GM18499 (cell line): ENCODE data around the gene CPED1.
"Not testable (repeated sequence)": the region's sequence is repeated elsewhere in the genome, so short reads cannot be mapped to it uniquely, and the experiment has no call there.

Experiments used
- ATAC-seq: cut with Tn5 transposase; IDR thresholded peaks from one replicate; pipeline ENCODE4 v1.9.1; 2021; ENCODE audit warnings: moderate number of reproducible peaks; ENCODE audit not compliant: insufficient read depth, unreplicated experiment

Gene CPED1

DNA sequence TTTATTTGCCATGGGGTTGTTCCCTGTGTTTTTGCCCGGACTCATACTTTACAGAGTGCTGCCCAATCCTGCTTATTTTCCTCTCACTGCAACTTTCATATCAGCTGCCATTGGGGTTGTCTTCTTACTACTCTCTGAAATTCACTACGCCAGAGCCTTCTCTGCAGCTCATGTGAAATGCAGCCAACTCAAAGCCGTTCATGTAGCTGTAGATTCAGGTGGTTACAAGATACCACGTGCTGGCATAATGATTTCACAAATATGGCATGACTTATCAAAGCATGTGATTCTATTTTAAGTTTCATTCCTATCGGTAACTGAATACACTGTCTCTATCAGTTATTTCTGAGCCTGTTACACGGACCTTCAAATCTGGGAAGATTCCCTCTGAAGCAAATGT lies 210.0 kb downstream of the CPED1 start:
- ATAC-seq = no peak

GRCh38 chr7:121202125-121202524 lies 213.6 kb downstream of the CPED1 start:
- no peak for ATAC-seq

DNA sequence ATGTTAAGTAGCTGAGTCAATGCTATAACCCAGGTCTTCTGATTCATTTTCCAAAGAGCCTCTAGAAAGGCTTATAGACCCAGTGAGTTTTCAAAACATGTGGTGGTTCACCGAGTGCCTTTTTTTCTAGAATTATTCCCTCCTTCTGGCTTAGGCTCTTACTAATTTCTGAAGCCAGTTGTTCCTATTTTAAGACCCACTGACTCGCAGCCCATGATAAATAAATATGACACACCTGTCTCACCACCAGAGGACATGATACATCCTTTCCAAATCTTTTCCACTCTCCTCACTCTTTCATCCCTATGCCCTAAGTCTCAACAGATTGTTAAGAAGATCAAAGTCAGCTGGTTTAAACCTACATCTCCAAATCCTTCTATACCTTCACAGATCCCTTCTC lies 214.3 kb downstream of the CPED1 start:
- no peak for ATAC-seq

GRCh38 chr7:121204537-121204936 lies 216.0 kb downstream of the CPED1 start:
- no peak for ATAC-seq

DNA sequence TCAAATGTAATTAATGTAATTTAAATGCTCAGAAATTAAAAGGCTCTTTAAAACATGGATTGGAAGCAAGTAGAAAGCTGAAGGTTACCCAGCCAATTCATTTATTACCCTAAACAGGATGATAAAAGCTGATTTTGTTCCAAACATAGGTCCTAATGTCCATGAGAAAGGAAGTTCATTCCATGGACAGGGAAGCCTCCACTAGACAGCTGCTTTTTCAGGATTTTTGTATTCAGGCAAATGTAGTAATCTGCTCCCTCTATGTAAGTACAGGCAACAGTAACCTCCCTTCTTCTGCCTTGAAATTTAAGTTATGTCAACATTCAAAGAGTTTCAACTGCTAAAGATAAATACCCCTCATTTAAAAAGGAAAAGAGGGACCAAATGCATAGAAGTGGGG lies 217.3 kb downstream of the CPED1 start:
- no peak for ATAC-seq

- ATAC-seq = no peak
Observed at GRCh38 chr7:121211253-121211652, 222.7 kb downstream of the CPED1 start.

DNA sequence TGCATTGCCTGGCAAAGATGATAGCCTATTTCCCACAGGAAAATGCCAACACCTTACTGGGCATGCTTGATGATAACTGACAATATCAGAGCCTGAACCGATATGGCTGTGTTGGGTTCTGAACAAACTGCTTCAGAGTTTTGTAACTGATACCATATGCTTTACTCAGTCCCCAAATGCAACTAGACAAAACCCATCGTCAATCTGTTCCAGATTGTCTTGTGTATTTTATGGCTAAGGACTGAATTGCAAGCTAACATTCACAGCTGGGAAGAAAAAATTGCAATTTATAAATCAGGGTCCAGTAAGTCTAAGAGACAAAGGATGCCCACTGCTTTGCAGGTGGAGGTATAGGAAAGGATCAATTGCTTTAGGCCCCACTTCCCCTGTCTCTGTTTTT lies 223.5 kb downstream of the CPED1 start:
- ATAC-seq = no peak

GRCh38 chr7:121214657-121215056 lies 226.1 kb downstream of the CPED1 start:
- ATAC-seq = no peak

GRCh38 chr7:121219026-121219425 lies 230.5 kb downstream of the CPED1 start:
- ATAC-seq = no peak

GRCh38 chr7:121221108-121221507 lies 232.6 kb downstream of the CPED1 start:
- not testable (repeated sequence) for ATAC-seq

GRCh38 chr7:121228779-121229178 lies 240.3 kb downstream of the CPED1 start:
- ATAC-seq = no peak

GRCh38 chr7:121235201-121235600 lies 246.7 kb downstream of the CPED1 start:
- ATAC-seq = no peak

GRCh38 chr7:121237601-121238000 lies 249.1 kb downstream of the CPED1 start:
- no peak for ATAC-seq

- no peak for ATAC-seq
Observed at GRCh38 chr7:121244120-121244870, 255.8 kb downstream of the CPED1 start.

- not testable (repeated sequence) for ATAC-seq
Observed at GRCh38 chr7:121251367-121251766, 262.9 kb downstream of the CPED1 start.

DNA sequence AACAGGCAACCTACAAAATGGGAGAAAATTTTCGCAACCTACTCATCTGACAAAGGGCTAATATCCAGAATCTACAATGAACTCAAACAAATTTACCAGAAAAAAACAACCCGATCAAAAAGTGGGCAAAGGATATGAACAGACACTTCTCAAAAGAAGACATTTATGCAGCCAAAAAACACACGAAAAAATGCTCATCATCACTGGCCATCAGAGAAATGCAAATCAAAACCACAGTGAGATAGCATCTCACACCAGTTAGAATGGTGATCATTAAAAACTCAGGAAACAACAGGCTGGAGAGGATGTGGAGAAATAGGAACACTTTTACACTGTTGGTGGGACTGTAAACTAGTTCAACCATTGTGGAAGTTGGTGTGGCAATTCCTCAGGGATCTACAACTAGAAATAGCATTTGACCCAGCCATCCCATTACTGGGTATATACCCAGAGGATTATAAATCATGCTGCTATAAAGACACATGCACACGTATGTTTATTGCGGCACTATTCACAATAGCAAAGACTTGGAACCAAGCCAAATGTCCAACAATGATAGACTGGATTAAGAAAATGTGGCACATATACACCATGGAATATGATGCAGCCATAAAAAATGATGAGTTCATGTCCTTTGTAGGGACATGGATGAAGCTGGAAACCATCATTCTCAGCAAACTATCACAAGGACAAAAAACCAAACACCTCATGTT lies 264.2 kb downstream of the CPED1 start:
- not testable (repeated sequence) for ATAC-seq

DNA sequence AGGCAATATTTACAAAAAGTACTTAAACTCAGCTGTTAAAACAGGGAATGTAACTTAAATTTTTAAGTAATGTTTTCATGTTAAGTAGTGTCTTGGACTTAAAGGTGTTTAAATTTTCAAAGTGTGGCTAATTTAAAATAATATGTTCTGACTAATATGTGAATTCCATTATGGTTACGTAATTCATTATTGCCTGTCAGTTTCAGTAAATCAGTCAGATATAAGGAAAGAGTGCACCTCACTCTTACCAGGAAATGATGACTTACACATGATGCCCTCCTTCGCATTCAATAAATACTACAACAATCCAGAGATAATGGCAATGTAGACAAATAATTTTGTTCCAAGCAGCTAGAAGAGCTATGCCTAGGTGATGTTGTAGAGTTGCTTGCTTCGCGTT lies 271.3 kb downstream of the CPED1 start:
- no peak for ATAC-seq

- no peak for ATAC-seq
Observed at GRCh38 chr7:121261207-121261884, 272.8 kb downstream of the CPED1 start.

GRCh38 chr7:121262221-121262620 lies 273.7 kb downstream of the CPED1 start:
- no peak for ATAC-seq

GRCh38 chr7:121262969-121263368 lies 274.5 kb downstream of the CPED1 start:
- ATAC-seq = no peak

DNA sequence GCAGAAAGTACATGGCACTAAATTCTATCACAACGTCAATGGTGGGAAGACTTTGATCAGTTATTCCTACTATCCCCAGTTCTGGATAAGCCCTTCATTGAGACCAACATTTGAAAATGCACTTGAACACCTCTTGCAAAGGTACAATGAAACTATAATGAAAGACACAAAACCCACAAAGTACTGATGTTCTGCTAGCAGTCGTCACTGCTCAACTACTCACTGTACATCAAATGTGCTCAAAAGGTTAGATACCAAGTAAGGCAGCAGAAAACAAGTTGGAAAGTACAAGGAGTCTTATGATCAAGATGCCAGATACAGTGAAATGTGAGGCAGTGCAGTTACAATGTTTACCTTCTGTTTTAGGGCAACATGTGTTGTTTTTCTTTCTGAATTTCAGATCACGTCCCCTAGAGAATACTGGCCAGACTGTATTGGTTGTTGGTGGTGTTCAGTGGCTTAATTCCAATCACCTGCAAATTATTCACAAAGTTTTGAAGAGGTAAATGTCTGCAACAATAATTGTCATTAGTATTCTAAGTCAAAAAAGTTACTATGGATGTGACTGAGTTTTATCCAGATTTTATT lies 277.9 kb downstream of the CPED1 start:
- ATAC-seq = no peak
